Tibial nerve (tissue), 4 donors: Measurements from ENCODE around the gene RRAS2. TPM values are rescaled to one million over a fixed set of nuclear protein-coding genes. Genes with fewer than 3 reads are reported as not detected.

ENCODE experiments used
- DNase-seq, 2 donors: peaks; one replicate each; pipeline ENCODE4 v3.0.0-alpha.2; 2019; ENCODE audit warnings: low spot score in 2 of 2
- H3K27ac ChIP-seq, 4 donors: fragments of 200-600 bp; sonication (generic) in 3 of 4; one replicate each; pipeline ENCODE4 v1.5.1; 2017 to 2019; ENCODE audit warnings: mild to moderate bottlenecking in 1 of 4
- H3K27me3 ChIP-seq, 2 donors: fragments of 200-600 bp; sonication (generic) in 1 of 2; one replicate each; pipeline versions ENCODE4 v1.5.1 to v1.6.0; 2017 to 2019
- H3K36me3 ChIP-seq, 3 donors: fragments of 200-600 bp; sonication (generic); one replicate each; pipeline ENCODE4 v1.5.1; 2018 to 2019
- H3K4me1 ChIP-seq, 4 donors: fragments of 200-600 bp; sonication (generic) in 3 of 4; one replicate each; pipeline ENCODE4 v1.5.1; 2017 to 2019
- H3K4me3 ChIP-seq, 4 donors: fragments of 200-600 bp; sonication (generic) in 3 of 4; one replicate each; pipeline ENCODE4 v1.5.1; 2017 to 2019; ENCODE audit warnings: mild to moderate bottlenecking in 1 of 4, moderate library complexity in 1 of 4
- H3K9me3 ChIP-seq, 4 donors: fragments of 200-600 bp; sonication (generic) in 3 of 4; one replicate each; pipeline ENCODE4 v1.5.1; 2017 to 2019
- EP300 ChIP-seq, 2 donors: sonication (generic); formaldehyde crosslinking; IDR thresholded peaks; one replicate each; pipeline ENCODE4 v1.6.1; 2017; ENCODE audit warnings: antibody characterized with exemption in 2 of 2, mild to moderate bottlenecking in 1 of 2
- POLR2A ChIP-seq, 2 donors: fragments of 450-650 bp; IDR thresholded peaks; one replicate each; pipeline ENCODE4 v1.6.1; 2017; ENCODE audit warnings: antibody characterized with exemption in 2 of 2, mild to moderate bottlenecking in 2 of 2, moderate library complexity in 2 of 2
- WGBS, 2 donors: methylation state at CpG; one replicate each; pipeline ENCODE4 v1.1.5; 2018; 5-methylcytosine and 5-hydroxymethylcytosine counted together
- total RNA-seq, 4 donors: library from RNA; depleted of rRNA; stranded (reverse); fragments of >200 nt; gene quantifications; one replicate each; pipeline ENCODE4 v1.1.0, GENCODE V29; 2016
- TF ChIP-seq, protein P1 (sequence below), 5 experiments: fragments of 200-600 bp in 3 of 5; fragments of 450-650 bp in 2 of 5; sonication (generic) in 3 of 5; IDR thresholded peaks; one replicate each; pipeline ENCODE4 v1.5.1; 2016 to 2019; ENCODE audit warnings: antibody characterized with exemption in 5 of 5, mild to moderate bottlenecking in 3 of 5, moderate library complexity in 2 of 5

RRAS2 gene
- total RNA-seq, 4 donors from 2014 or later = 43.2 to 64.0 (median 46.8) TPM

DNA sequence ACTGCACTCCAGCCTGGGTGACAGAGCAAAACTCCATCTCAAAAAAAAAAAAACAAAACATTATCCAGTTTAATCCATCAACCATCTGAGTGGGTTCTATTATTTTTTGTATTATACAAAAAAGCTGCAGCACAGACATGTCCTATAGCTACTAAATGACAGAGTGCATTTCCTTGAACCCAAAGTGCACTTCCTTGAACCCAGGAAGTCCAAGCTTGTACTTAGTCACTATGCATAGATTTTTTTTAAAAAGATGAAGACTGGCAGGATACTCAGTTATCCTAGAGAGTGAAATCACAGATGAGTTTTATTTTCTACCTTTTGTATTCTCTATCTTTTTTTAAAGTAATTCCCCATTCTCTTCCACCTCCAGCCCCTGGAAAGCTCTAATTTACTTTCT lies 8.0 kb upstream of the RRAS2 start:
- Histone ChIP-seq H3K27me3 (no peaks in the 10 kb centered on the region), H3K27ac (no peak overlapping the region), H3K36me3 (no peaks in the 10 kb centered on the region), H3K9me3 (no peaks in the 10 kb centered on the region), H3K4me3 (no peak overlapping the region), H3K4me1 (no peaks in the 10 kb centered on the region)
- no peak for TF ChIP-seq POLR2A (IDR thresholded peaks at IDR 0.05)
- TF ChIP-seq, protein P1, sequence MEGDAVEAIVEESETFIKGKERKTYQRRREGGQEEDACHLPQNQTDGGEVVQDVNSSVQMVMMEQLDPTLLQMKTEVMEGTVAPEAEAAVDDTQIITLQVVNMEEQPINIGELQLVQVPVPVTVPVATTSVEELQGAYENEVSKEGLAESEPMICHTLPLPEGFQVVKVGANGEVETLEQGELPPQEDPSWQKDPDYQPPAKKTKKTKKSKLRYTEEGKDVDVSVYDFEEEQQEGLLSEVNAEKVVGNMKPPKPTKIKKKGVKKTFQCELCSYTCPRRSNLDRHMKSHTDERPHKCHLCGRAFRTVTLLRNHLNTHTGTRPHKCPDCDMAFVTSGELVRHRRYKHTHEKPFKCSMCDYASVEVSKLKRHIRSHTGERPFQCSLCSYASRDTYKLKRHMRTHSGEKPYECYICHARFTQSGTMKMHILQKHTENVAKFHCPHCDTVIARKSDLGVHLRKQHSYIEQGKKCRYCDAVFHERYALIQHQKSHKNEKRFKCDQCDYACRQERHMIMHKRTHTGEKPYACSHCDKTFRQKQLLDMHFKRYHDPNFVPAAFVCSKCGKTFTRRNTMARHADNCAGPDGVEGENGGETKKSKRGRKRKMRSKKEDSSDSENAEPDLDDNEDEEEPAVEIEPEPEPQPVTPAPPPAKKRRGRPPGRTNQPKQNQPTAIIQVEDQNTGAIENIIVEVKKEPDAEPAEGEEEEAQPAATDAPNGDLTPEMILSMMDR (IDR thresholded peaks at IDR 0.05) = no peak
- TF ChIP-seq EP300 (IDR thresholded peaks at IDR 0.05) = no peak
- no peak for DNase-seq

DNA sequence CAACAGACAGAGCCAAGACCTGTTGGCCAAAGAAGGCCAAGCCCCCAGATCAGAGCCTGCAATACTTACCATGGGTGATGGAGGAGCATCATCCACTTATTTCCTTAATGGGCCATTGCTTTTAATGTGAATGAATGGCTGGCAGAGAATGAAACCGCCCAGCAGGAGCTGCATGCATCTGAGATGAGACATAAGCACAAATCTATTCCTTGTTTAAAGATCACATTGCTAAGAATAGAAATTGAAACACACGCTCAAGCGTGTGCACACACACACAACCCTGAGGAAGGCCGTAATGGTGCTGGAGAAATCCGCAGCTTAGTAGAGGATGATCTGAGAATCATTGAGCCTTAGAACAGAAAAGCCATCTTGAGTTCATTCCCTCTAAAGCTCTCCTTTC lies 5.3 kb upstream of the RRAS2 start:
- 83 to 88% methylated on average over 5 of the region's 5 CpGs for WGBS, 2 donors
- DNase-seq = no peak
- Histone ChIP-seq H3K4me1 (peaks cover 0 to 3% (median 2%) of the 10 kb centered on the region in 4 donors), H3K27me3 (no peaks in the 10 kb centered on the region), H3K9me3 (no peaks in the 10 kb centered on the region), H3K27ac (no peak overlapping the region), H3K4me3 (no peak overlapping the region), H3K36me3 (no peaks in the 10 kb centered on the region)
- TF ChIP-seq, protein P1 (IDR thresholded peaks at IDR 0.05) = no peak
- no peak for TF ChIP-seq EP300 (IDR thresholded peaks at IDR 0.05)

DNA sequence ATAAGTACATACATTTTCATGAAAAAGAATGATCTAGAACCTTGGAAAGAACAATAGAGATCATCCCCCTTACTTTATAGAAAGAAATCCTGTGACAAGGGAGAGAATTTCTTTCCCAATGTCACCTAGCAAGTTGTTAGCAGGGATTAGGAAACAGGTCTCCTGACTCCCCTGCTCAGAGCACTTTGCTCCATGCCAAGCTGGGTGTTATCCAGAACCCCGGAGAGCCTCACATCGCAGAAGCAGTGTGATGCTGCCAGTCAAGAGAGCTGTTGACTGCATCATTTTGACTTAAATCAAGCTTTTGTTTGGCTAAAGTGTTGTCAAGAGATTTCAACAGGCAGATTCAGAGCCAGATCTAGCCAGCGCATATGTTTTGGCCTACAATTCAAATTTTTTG lies 3.6 kb upstream of the RRAS2 start:
- WGBS, 2 donors = 59% methylated on average over 3 of the region's 3 CpGs
- Histone ChIP-seq H3K9me3 (no peaks in the 10 kb centered on the region), H3K4me1 (peaks cover 0 to 10% (median 4%) of the 10 kb centered on the region in 4 donors), H3K4me3 (no peak overlapping the region), H3K36me3 (no peaks in the 10 kb centered on the region), H3K27me3 (no peaks in the 10 kb centered on the region), H3K27ac (no peak overlapping the region)
- TF ChIP-seq, protein P1 (IDR thresholded peaks at IDR 0.05) = no peak
- no peak for TF ChIP-seq EP300 (IDR thresholded peaks at IDR 0.05)
- no peak for TF ChIP-seq POLR2A (IDR thresholded peaks at IDR 0.05)
- DNase-seq = no peak

DNA sequence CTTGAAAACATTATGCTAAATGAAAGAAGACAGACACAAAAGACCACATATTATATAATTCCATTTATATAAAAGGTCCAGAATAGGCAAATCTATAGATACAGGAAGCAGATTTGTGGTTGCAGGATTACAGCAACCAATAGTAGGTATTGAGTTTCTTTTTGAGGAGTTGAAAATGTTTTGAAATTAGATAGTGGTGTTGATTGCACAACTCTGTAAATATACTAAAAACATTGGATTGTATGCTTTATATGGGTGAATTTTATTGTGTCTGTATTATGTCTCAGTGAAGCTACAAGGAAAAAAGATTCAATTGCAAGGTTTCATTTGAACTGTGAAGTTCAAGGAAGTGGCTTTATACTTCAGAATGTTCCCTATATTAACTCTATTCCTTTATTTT lies 3.0 kb upstream of the RRAS2 start:
- Histone ChIP-seq H3K4me3 (no peak overlapping the region), H3K27ac (no peak overlapping the region), H3K27me3 (no peaks in the 10 kb centered on the region), H3K9me3 (no peaks in the 10 kb centered on the region), H3K4me1 (peaks cover 0 to 16% (median 4%) of the 10 kb centered on the region in 4 donors), H3K36me3 (no peaks in the 10 kb centered on the region)
- no peak for DNase-seq
- TF ChIP-seq EP300 (IDR thresholded peaks at IDR 0.05) = no peak
- TF ChIP-seq, protein P1 (IDR thresholded peaks at IDR 0.05) = no peak

DNA sequence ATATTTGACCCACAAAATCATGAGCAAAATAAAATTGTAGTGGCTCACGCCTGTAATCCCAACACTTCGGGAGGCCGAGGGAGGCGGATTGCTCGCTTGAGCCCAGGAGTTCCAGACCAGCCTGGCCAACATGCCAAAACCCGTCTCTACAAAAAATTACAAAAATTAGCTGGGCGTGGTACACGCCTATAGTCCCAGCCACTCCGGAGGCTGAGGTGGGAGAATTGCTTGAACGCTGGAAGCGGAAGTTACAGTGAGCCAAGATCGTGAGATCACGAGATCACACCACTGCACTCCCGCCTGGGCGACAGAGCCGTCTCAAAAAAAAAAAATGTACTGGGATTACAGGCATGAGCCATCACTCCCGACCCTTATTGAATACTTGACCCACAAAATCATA lies 2.0 kb upstream of the RRAS2 start:
- no peaks in the 10 kb centered on the region for H3K27me3 ChIP-seq
- WGBS, 2 donors = 89 to 93% methylated on average over 17 of the region's 17 CpGs
- H3K4me1 ChIP-seq = peaks cover 0 to 19% (median 4%) of the 10 kb centered on the region in 4 donors
- DNase-seq = no peak
- TF ChIP-seq, protein P1 (IDR thresholded peaks at IDR 0.05) = no peak
- TF ChIP-seq POLR2A (IDR thresholded peaks at IDR 0.05) (no peak), EP300 (IDR thresholded peaks at IDR 0.05) (no peak)
- H3K27ac ChIP-seq = no peak overlapping the region
- no peaks in the 10 kb centered on the region for H3K36me3 ChIP-seq
- no peak overlapping the region for H3K4me3 ChIP-seq
- no peaks in the 10 kb centered on the region for H3K9me3 ChIP-seq
